IMR-90 (cell line): ENCODE data around the gene TGFB3. TPM values are rescaled to one million over a fixed set of nuclear protein-coding genes. Genes with fewer than 3 reads are reported as not detected.

Experiments used
- ATAC-seq: fragments of 200-7000 bp; cut with Tn5 transposase; 2 replicates; pipeline ENCODE4 v1.9.1; 2020; ENCODE audit warnings: low read depth, mild to moderate bottlenecking, moderate library complexity
- BruUV-seq: library from RNA; stranded (reverse); fragments of 400-500 nt; replicated peaks from 2 replicates; lab custom pipeline; 2021; lab: Mats Ljungman, UMichigan
- CTCF ChIA-PET: fragments of 300-600 bp; formaldehyde crosslinking; extraction: SDS; loops from one replicate; lab custom pipeline; 2021; ENCODE audit warnings: antibody characterized with exemption; lab: Yijun Ruan, JAX
- POLR2A ChIA-PET: fragments of 300-600 bp; sonication (Branson Sonifier 250); formaldehyde crosslinking; loops from one replicate; lab custom pipeline; 2022; ENCODE audit warnings: antibody characterized with exemption; ENCODE audit not compliant: unreplicated experiment; lab: Charles Lee
- DNase-seq: peaks from one replicate; pipeline ENCODE4 v3.0.0; 2013
- H2AFZ ChIP-seq: replicated peaks from 2 replicates; pipeline ENCODE3; 2013; ENCODE audit warnings: low read length, mild to moderate bottlenecking; ENCODE audit not compliant: poor library complexity
- H2AK5ac ChIP-seq: 2 replicates; pipeline ENCODE4 v1.6.1; 2013; ENCODE audit warnings: low read depth, low read length, inconsistent platforms
- H2AK9ac ChIP-seq: replicated peaks from 2 replicates; pipeline ENCODE3; 2013; ENCODE audit warnings: mild to moderate bottlenecking, low read depth, low read length, moderate library complexity; ENCODE audit not compliant: poor library complexity
- H2BK120ac ChIP-seq: 2 replicates; pipeline ENCODE4 v1.6.1; 2013; ENCODE audit warnings: low read depth, low read length, inconsistent platforms
- H2BK15ac ChIP-seq: 3 replicates; pipeline ENCODE4 v1.6.1; 2013; ENCODE audit warnings: low read depth, low read length, inconsistent platforms
- H2BK20ac ChIP-seq: 2 replicates; pipeline ENCODE4 v1.6.1; 2013; ENCODE audit warnings: low read depth, mild to moderate bottlenecking, inconsistent platforms, low read length, moderate library complexity
- H2BK5ac ChIP-seq: 2 replicates; pipeline ENCODE4 v1.6.1; 2013; ENCODE audit warnings: mild to moderate bottlenecking, low read depth, low read length, inconsistent platforms; ENCODE audit not compliant: poor library complexity, severe bottlenecking
- H3K14ac ChIP-seq: replicated peaks from 2 replicates; pipeline ENCODE4 v1.6.1; 2013; ENCODE audit warnings: low read depth, low read length, inconsistent platforms
- H3K18ac ChIP-seq: 2 replicates; pipeline ENCODE4 v1.6.1; 2013; ENCODE audit warnings: low read depth, low read length, control low read depth
- H3K23ac ChIP-seq: 2 replicates; pipeline ENCODE4 v1.6.1; 2013; ENCODE audit warnings: low read depth, low read length, inconsistent platforms
- H3K27ac ChIP-seq: 2 replicates; pipeline ENCODE4 v1.5.1; 2013; ENCODE audit warnings: mild to moderate bottlenecking, control low read depth, low read length; ENCODE audit not compliant: insufficient read depth
- H3K27me3 ChIP-seq: 2 replicates; pipeline ENCODE4 v1.6.1; 2013; ENCODE audit warnings: low read length; ENCODE audit not compliant: control insufficient read depth, insufficient read depth
- H3K36me3 ChIP-seq: 2 replicates; pipeline ENCODE4 v1.6.1; 2013; ENCODE audit warnings: low read length, mixed read lengths; ENCODE audit not compliant: control insufficient read depth, insufficient read depth
- H3K4ac ChIP-seq: 2 replicates; pipeline ENCODE4 v1.6.1; 2013; ENCODE audit warnings: low read depth, low read length, inconsistent platforms
- H3K4me1 ChIP-seq: 2 replicates; pipeline ENCODE4 v1.6.1; 2013; ENCODE audit warnings: low read length, mixed read lengths; ENCODE audit not compliant: control insufficient read depth, insufficient read depth
- H3K4me2 ChIP-seq: 2 replicates; pipeline ENCODE4 v1.6.1; 2013; ENCODE audit warnings: low read depth, mild to moderate bottlenecking, control low read depth, low read length, moderate library complexity
- H3K4me3 ChIP-seq: 2 replicates; pipeline ENCODE4 v1.5.1; 2013; ENCODE audit warnings: low read depth, mild to moderate bottlenecking, control low read depth, low read length, moderate library complexity; ENCODE audit not compliant: insufficient read depth
- H3K56ac ChIP-seq: 2 replicates; pipeline ENCODE4 v1.6.1; 2013; ENCODE audit warnings: low read length, inconsistent platforms; ENCODE audit not compliant: insufficient read depth; ENCODE audit errors: extremely low read depth
- H3K79me1 ChIP-seq, 2 experiments: 2 replicates each; pipeline ENCODE4 v1.6.1; 2013; ENCODE audit warnings: low read length in 2 of 2, inconsistent platforms in 1 of 2, low read depth in 1 of 2
- H3K9ac ChIP-seq: 2 replicates; pipeline ENCODE4 v1.6.1; 2013; ENCODE audit warnings: low read depth, low read length, control low read depth
- H3K9me1 ChIP-seq: 2 replicates; pipeline ENCODE4 v1.6.1; 2013; ENCODE audit warnings: low read length, inconsistent platforms; ENCODE audit not compliant: insufficient read depth
- H3K9me3 ChIP-seq: 2 replicates; pipeline ENCODE4 v1.6.1; 2013; ENCODE audit warnings: low read length; ENCODE audit not compliant: control insufficient read depth, insufficient read depth
- H4K20me1 ChIP-seq: 2 replicates; pipeline ENCODE4 v1.6.1; 2013; ENCODE audit warnings: low read length, inconsistent platforms; ENCODE audit not compliant: insufficient read depth
- H4K5ac ChIP-seq: 2 replicates; pipeline ENCODE4 v1.6.1; 2013; ENCODE audit warnings: mild to moderate bottlenecking, low read depth, low read length, control low read depth
- H4K8ac ChIP-seq, 2 experiments: 2 replicates each; pipeline ENCODE4 v1.6.1; 2013; ENCODE audit warnings: low read depth in 2 of 2, low read length in 2 of 2, control low read depth in 1 of 2, inconsistent platforms in 1 of 2
- H4K91ac ChIP-seq: 2 replicates; pipeline ENCODE4 v1.6.1; 2013; ENCODE audit warnings: low read depth, low read length, inconsistent platforms; ENCODE audit not compliant: insufficient read depth
- BHLHE40 ChIP-seq: fragments of 150-350 bp; IDR thresholded peaks from 2 replicates; pipeline ENCODE4 v1.6.1; 2016; ENCODE audit warnings: mild to moderate bottlenecking, low read depth, low read length
- CEBPB ChIP-seq: IDR thresholded peaks from 2 replicates; pipeline ENCODE4 v1.6.1; 2012; ENCODE audit warnings: low read depth, low read length, improper control_type of control experiment
- CHD1 ChIP-seq: IDR thresholded peaks from 2 replicates; pipeline ENCODE4 v1.6.1; 2012; ENCODE audit warnings: low read depth, low read length, improper control_type of control experiment
- FOS ChIP-seq: fragments of 150-350 bp; IDR thresholded peaks from 2 replicates; pipeline ENCODE4 v1.6.1; 2016; ENCODE audit warnings: low read depth, low read length
- MAFK ChIP-seq: IDR thresholded peaks from 2 replicates; pipeline ENCODE4 v1.6.1; 2012; ENCODE audit warnings: low read depth, low read length, improper control_type of control experiment
- MAZ ChIP-seq: IDR thresholded peaks from 2 replicates; pipeline ENCODE4 v1.6.1; 2012; ENCODE audit warnings: low read depth, mild to moderate bottlenecking, low read length, improper control_type of control experiment, moderate library complexity, borderline replicate concordance
- MXI1 ChIP-seq: IDR thresholded peaks from 2 replicates; pipeline ENCODE4 v1.6.1; 2012; ENCODE audit warnings: low read depth, mild to moderate bottlenecking, low read length, moderate library complexity, borderline replicate concordance
- NFE2L2 ChIP-seq: fragments of 150-350 bp; IDR thresholded peaks from 2 replicates; pipeline ENCODE4 v1.6.1; 2016; ENCODE audit warnings: low read depth, mild to moderate bottlenecking, low read length
- POLR2A ChIP-seq: IDR thresholded peaks from 2 replicates; pipeline ENCODE4 v1.6.1; 2012; ENCODE audit warnings: mild to moderate bottlenecking, low read depth, low read length
- RAD21 ChIP-seq: IDR thresholded peaks from 2 replicates; pipeline ENCODE4 v1.6.1; 2012; ENCODE audit warnings: low read length, improper control_type of control experiment
- RCOR1 ChIP-seq: IDR thresholded peaks from 2 replicates; pipeline ENCODE4 v1.6.1; 2012; ENCODE audit warnings: mild to moderate bottlenecking, low read length, improper control_type of control experiment; ENCODE audit not compliant: insufficient replicate concordance
- RFX5 ChIP-seq: IDR thresholded peaks from 2 replicates; pipeline ENCODE4 v1.8.0; 2012; ENCODE audit warnings: low read depth, mild to moderate bottlenecking, low read length, moderate library complexity
- SMC3 ChIP-seq: fragments of 150-350 bp; IDR thresholded peaks from 2 replicates; pipeline ENCODE4 v1.6.1; 2016; ENCODE audit warnings: low read depth, mild to moderate bottlenecking, antibody characterized with exemption, low read length, moderate library complexity
- WGBS, 2 experiments: methylation state at CpG; one replicate each; pipeline versions ENCODE4 v1.1.5 to v1.1.7; 2013; ENCODE audit warnings: missing lambda C conversion rate in 2 of 2; ENCODE audit not compliant: insufficient read length in 1 of 2; ENCODE audit errors: extremely low coverage in 2 of 2; 5-methylcytosine and 5-hydroxymethylcytosine counted together
- dilution Hi-C: fragments of 300-500 bp; cut with HindIII; formaldehyde crosslinking; loops from one replicate; pipeline ENCODE4 v1.14.3; 2018; ENCODE audit warnings: low sequenced_read_pairs; ENCODE audit not compliant: unreplicated experiment
- in situ Hi-C: fragments of 300-500 bp; cut with MboI; formaldehyde crosslinking; loops from 3 replicates; pipeline ENCODE4 v1.14.3; 2019; ENCODE audit warnings: low sequenced_read_pairs, inconsistent platforms, mixed read lengths
- intact Hi-C: fragments of 100-400 bp; cut with micrococcal nuclease; formaldehyde crosslinking; loops from 2 replicates; pipeline ENCODE4 v1.10.0; 2022
- polyA plus RNA-seq, 3 experiments: library from polyadenylated mRNA; depleted of rRNA; stranded (reverse); fragments of >200 nt; gene quantifications; 2 replicates each; pipeline ENCODE4 v1.2.3, GENCODE V29; 2012; ENCODE audit warnings: low replicate concordance in 1 of 3
- total RNA-seq: library from RNA; depleted of rRNA; stranded (reverse); fragments of >200 nt; gene quantifications from 2 replicates; pipeline ENCODE4 v1.2.3, GENCODE V29; 2012
- TF ChIP-seq, protein P1 (sequence below): fragments of 150-350 bp; IDR thresholded peaks from 2 replicates; pipeline ENCODE4 v1.6.1; 2016; ENCODE audit warnings: low read depth, mild to moderate bottlenecking, low read length, moderate library complexity, borderline replicate concordance
- TF ChIP-seq, protein P2 (sequence below): conservative IDR thresholded peaks from 2 replicates; pipeline ENCODE4 v1.5.1; 2012; ENCODE audit warnings: mild to moderate bottlenecking, low read depth, low read length, improper control_type of control experiment
- TF ChIP-seq, protein P3 (sequence below): fragments of 150-350 bp; IDR thresholded peaks from 2 replicates; pipeline ENCODE4 v1.6.1; 2017; ENCODE audit warnings: mild to moderate bottlenecking, antibody characterized with exemption, low read length, low read depth

TGFB3 gene
- total and polyA plus RNA-seq, 2 of the 4 experiments (the other 2 are of a cell fraction): 2.2 to 4.3 TPM

DNA sequence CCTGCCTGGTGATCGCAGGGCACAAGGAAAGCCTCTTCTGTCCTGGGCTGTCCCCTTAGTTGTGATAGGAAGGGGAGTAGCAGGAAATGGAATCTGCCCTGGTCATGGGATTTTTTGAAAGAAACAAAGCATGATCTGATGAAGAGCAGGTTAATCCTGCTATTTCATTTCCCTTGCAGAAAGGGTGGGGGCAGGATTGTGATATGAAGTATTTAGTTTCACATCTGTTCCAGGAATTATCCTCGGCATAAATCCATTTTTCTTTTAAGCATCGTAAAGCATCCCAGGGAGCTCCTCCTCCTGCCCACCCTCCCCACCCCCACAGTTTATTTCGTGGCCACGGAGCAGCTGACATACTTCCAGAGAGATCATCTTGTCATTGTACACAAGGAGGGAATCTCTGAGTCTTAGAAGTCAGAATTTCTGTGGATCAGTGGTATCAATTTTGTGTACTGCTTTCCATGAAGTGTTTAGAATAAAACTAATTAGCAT is 53.1 kb downstream of the TGFB3 start:
- no peak overlapping the region for H3K4me3 ChIP-seq
- H3K9ac ChIP-seq: no peak overlapping the region

More for the DNA sequence above, 53.1 kb downstream of the TGFB3 start:
- in situ Hi-C loops: no loop called here
- H3K4me2 ChIP-seq: peak overlapping the region; percentile 37; the same call in 1 of the 2 replicates
- no peaks in the 10 kb centered on the region for H4K20me1 ChIP-seq
- peak; percentile 49 for ATAC-seq
- no peak overlapping the region for H3K4ac ChIP-seq
- no peak overlapping the region for H4K8ac ChIP-seq
- H3K18ac ChIP-seq: no peak overlapping the region; the same call in 1 of the 2 replicates
- H3K9me1 ChIP-seq: no peaks in the 10 kb centered on the region; the same call in 1 of the 2 replicates
- no peaks in the 10 kb centered on the region for H3K36me3 ChIP-seq
- ChIA-PET CTCF (no interaction called here), POLR2A (no interaction called here)
- no peak overlapping the region for H3K56ac ChIP-seq
- peaks cover 2% of the 10 kb centered on the region; the same call in 1 of the 2 replicates for H3K4me1 ChIP-seq
- no peak overlapping the region for H2BK120ac ChIP-seq
- H2BK15ac ChIP-seq: no peak overlapping the region
- H2AFZ ChIP-seq: no peak overlapping the region
- no peak overlapping the region for H2AK9ac ChIP-seq
- intact Hi-C loops: no loop called here
- H3K23ac ChIP-seq: no peak overlapping the region
- no TSS peak for BruUV-seq
- no peaks in the 10 kb centered on the region for H3K27me3 ChIP-seq
- H3K79me1 ChIP-seq: no peaks in the 10 kb centered on the region
- no peak for TF ChIP-seq CHD1
- TF ChIP-seq POLR2A: no peak
- TF ChIP-seq, protein P1, sequence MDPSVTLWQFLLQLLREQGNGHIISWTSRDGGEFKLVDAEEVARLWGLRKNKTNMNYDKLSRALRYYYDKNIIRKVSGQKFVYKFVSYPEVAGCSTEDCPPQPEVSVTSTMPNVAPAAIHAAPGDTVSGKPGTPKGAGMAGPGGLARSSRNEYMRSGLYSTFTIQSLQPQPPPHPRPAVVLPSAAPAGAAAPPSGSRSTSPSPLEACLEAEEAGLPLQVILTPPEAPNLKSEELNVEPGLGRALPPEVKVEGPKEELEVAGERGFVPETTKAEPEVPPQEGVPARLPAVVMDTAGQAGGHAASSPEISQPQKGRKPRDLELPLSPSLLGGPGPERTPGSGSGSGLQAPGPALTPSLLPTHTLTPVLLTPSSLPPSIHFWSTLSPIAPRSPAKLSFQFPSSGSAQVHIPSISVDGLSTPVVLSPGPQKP: no peak
- TF ChIP-seq, protein P2, sequence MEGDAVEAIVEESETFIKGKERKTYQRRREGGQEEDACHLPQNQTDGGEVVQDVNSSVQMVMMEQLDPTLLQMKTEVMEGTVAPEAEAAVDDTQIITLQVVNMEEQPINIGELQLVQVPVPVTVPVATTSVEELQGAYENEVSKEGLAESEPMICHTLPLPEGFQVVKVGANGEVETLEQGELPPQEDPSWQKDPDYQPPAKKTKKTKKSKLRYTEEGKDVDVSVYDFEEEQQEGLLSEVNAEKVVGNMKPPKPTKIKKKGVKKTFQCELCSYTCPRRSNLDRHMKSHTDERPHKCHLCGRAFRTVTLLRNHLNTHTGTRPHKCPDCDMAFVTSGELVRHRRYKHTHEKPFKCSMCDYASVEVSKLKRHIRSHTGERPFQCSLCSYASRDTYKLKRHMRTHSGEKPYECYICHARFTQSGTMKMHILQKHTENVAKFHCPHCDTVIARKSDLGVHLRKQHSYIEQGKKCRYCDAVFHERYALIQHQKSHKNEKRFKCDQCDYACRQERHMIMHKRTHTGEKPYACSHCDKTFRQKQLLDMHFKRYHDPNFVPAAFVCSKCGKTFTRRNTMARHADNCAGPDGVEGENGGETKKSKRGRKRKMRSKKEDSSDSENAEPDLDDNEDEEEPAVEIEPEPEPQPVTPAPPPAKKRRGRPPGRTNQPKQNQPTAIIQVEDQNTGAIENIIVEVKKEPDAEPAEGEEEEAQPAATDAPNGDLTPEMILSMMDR: no peak
- no peak for TF ChIP-seq RFX5
- no peak for TF ChIP-seq CEBPB
- no peak for TF ChIP-seq SMC3
- TF ChIP-seq RAD21: no peak
- TF ChIP-seq MAFK: no peak
- no peak for TF ChIP-seq BHLHE40
- no peak for TF ChIP-seq FOS
- TF ChIP-seq, protein P3, sequence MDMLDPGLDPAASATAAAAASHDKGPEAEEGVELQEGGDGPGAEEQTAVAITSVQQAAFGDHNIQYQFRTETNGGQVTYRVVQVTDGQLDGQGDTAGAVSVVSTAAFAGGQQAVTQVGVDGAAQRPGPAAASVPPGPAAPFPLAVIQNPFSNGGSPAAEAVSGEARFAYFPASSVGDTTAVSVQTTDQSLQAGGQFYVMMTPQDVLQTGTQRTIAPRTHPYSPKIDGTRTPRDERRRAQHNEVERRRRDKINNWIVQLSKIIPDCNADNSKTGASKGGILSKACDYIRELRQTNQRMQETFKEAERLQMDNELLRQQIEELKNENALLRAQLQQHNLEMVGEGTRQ: no peak
- TF ChIP-seq MAZ: no peak
- no peak for TF ChIP-seq NFE2L2
- no peak for TF ChIP-seq RCOR1
- TF ChIP-seq MXI1: no peak
- dilution Hi-C loops: no loop called here
- no peak overlapping the region for H2AK5ac ChIP-seq
- WGBS, 2 experiments: no CpG with 5 or more reads among the region's 5 CpGs
- H4K91ac ChIP-seq: no peak overlapping the region
- H3K27ac ChIP-seq: no peak overlapping the region
- H3K9me3 ChIP-seq: no peaks in the 10 kb centered on the region
- H4K5ac ChIP-seq: no peak overlapping the region; the same call in 1 of the 2 replicates
- no peak overlapping the region; the same call in 1 of the 2 replicates for H2BK20ac ChIP-seq
- no peak overlapping the region for H3K14ac ChIP-seq
- H2BK5ac ChIP-seq: no peak overlapping the region
- peak; percentile 8 for DNase-seq
